ENCODE measurements around the gene ACSL1.

Gene ACSL1

DNA sequence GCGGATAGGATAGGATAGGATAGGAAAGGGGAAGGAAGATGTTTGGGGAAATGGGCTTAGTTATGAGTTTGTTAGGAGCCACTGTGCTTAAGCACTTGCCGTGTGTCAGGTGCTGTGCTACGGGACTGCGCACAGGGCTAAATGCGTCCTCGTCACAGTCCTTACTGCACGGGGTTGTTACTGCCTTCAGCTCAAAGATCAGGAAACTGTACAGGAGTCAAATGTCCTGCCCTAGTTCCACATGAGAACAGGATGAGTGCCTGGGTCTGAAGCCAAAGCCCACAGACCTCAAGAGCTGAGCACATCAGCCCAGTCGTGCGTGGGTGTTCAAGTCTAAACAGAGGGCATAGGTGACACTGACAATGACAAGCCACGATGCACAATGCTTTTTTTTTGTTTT lies 15.0 kb downstream of the ACSL1 start:
- DNase-seq: no peak

DNA sequence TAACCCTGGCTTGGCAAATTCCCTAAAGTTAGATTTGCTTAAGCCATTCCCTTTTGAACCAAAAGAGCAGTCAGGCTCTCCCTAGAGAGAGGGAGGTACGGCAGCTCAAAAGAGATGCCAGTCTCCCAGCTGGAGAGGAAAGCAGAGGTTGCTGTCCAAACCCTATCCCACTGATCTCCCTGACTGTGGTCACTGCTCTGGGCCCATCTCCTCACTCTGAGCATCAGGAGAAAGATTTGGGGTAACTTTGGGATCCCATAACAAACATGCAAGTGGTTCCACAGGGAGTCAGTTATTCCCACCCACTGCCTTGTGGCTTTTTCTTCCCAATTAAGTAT lies 17.1 kb downstream of the ACSL1 start:
- no peak for DNase-seq

DNA sequence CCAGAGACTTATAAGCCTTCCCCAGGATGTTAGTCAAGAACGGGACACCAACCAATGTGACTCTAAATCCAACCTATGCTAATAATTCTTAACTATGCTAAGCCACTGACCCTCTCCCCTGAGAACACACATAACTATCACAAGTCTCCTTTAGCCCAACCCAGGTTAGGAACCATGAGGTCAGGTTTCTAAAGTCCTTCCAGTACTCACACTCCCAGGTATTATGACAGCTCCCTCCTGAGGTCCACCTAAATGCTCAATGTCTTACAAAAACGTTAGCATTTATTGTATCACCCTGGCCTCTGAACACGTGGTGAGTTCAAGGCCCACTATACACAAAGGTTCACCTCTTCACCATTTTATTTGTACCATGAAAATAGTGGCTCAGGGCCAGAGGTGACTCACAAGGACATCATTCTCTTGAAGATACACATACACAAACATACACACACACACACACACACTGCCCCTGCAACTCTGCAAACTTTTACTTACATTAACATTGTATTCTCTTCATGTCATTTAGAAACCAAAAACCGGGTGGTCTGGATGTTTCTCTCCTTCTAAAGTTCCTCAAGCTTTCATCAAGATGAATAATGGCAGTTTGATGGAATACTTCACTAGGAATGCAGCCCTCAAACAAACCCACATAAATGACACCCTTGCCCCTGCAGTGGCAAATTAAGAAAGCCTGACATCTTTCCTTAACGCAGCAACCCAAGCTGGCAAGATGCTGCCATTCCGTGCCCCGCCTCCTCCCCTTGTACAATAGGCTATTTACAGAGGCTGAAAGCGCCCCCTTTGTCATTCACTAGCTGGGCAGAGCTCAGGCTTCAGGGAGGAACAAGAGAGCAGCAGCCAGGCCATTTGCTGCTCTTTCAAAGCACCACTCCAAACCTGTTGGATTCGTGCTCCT lies 17.7 kb downstream of the ACSL1 start:
- DNase-seq: peak; percentile 72

DNA sequence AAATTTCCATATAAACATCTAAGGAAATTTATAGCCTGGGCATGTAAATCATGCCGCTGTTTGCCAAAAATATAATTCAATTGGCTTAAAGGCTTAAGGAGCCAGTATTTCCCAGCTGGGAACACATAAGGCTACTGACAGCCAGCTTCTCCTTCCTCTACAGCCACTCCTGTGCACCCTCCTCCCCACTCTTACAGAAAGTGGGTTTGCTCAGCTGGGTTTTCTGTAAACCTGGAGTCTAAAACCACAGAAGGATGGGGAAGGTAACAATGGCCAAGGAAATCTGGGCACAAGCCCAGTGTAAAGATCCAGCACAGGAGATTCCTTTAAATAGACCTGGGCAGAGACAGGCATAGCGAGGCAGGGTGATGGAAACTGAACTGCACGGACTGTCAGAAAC lies 18.5 kb downstream of the ACSL1 start:
- DNase-seq: no peak

DNA sequence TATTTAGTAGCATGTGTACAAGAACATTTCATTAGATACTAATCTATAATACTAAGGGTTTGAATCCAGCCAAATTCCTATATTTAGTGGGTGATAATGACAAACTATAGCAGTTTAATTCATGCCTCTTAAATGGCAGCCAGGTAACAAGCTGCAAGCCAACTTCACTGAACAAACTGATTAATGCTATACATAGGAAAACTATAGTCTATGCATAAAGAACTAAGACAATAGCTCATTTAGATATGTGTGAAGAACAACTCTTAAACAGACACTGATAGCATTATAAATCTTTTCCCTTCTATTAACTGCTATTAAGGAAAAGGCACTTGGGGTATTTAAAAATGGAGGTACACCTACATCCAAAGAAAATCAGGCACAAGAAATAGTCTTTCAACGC lies 19.1 kb downstream of the ACSL1 start:
- no peak for DNase-seq

DNA sequence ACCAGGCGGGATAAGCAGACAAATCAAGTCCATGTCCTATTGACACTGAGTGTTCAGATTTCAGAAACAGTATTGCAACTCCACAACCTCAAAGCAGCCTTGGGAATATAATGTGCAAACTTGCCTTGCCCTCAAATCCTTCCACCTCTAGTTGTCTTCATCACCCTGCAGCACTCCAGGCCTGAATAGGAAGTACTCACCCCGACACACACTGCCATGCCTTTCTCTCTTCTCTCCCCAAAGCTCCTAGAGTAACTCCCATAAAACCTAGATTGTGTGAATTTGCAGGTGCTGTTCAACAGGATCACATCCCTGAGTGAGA lies 19.6 kb downstream of the ACSL1 start:
- no peak for DNase-seq

DNA sequence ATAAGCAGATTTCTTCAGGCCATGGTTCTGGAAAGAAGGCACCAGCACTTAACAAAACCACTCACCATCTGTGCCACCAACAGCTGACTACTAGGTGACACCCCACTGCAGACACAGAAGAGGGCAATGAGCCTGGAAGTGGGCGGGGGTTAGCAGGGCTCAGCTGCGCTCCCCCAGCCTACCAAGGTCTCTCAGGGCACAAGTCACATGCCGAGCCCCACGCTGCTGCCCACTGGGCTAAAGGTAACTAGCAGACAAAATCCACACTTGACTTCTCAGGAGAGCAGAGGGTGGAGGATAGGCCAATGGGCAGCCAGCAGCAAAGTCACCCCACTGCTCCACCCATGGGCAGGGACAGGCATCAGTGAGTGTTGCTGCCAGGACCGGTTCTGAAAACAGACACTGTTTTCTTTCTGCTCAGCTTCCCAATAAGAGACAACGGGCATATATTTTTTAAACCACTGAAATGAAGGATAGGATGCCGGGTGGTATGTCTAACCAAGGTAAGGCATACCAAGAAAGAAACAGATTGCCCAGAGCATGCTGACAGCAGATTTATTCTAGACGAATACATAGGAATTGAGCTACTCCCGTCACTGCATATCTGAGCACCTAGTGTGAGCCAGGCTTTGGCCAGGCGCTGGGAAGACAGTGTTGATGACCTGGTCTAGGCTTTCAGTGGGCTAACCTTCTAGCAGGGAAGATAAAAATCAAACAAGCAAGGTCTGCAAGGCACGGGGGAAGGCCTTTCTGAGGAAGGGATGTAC lies 20.1 kb downstream of the ACSL1 start:
- no peak for DNase-seq

DNA sequence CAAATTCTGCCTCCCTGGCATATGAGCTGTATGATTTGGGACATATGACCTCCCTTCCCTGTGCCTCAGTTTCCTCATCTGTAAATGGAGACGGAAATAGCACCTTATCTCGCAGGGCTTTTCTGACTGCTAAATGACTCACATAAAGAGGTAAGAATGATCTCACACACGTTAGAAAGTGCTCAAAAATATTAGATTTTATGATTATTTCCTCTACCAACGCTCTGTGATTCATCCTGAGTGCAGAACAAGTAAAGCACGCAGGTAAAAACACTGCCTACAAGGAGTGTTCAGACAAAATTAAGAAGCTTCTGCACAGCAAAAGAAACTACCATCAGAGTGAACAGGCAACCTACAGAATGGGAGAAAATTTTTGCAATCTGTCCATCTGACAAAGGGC lies 21.1 kb downstream of the ACSL1 start:
- no peak for DNase-seq

DNA sequence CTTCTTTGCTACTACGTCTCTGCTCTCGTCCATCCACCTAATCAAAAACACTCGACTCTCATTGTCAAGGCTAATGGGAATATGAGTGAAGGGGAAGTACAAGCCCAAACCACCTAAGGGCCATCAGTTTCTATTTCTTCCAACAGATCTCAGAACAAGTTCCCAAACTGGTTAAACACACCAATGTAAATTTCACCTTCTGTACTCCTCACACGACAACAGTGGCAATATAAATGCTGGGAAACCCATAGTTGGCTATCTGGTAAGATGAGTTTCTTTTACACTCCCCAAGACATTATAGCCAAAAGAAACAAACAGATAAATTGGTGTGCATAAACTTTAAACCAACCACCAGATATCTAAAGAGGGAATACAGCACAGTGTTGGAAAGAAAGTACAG lies 21.9 kb downstream of the ACSL1 start:
- no peak for DNase-seq

DNA sequence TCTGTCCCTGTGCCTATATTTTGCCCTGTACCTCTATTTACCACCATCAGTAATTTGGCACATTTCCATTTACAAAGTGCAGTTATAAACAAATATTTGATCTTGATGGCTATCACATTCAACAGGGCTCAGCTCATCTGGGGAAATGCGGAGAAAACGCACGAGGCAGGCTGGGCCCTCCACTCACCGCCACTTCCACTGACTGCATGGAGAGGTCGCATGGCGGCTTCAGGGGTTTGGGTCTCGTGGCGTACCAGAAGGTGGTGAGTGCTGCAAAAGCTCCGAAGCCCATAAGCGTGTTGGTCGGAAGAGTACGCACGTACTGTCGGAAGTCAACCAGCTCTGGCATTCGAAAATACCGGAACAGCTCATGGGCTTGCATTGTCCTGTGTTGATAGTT lies 22.6 kb downstream of the ACSL1 start:
- DNase-seq: no peak

DNA sequence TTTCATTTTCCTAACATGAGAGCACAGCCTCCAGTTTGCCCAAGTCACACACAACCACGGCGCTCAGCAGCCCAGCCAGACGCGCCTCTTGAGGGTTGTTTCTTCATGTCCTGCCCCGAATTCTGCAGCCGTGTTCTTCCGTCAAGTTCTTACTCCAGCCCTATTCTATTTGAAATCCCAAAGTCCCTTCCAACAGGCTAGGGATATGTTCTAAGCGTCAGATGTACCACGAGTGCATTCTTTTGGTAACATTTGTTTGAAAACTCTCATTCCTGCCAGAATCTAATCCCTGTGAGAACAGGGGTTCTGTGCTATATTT lies 23.1 kb downstream of the ACSL1 start:
- peak; percentile 28 for DNase-seq

DNA sequence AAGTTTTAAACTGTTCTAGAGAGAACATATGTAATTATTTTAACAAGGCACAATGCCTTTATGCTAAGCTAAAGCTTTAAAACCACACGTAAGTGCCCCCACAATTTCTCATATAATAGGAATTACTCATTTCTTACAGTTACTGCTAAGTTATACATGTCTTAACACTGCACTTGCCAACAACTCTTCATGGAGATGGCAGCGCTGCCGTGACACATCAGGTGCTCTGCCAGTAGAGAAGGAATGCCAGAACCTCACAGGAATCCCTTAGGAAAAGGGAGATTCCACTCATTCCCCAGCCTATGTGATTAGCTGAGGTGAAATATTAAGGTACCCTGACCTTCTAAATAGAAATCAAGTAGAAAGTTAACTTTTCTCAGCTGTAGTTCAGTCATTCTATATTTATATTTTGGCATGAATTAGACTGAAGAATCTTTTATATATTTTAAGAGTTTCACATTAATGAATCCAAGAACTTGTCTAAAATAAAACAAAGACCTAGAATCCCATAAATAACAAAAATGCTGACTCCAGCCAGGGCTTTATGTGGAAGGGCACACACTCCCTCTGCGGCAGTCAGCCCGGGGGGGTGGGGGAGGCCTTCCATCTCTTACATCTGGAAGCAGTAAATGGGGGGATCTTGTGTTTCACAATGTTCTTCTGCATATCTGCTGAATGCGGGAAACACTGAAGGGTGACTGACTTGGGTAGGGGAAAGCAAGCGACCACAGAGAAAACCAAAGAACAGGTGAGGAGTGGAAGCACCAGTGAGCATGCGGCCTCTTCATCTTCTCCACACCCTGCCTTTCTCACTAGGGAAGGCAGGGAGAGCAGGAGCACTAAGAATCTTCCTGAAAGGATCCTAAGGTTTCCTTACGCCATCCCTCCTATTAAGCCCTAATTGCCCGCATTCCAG lies 23.7 kb downstream of the ACSL1 start:
- DNase-seq: peak; percentile 59

DNA sequence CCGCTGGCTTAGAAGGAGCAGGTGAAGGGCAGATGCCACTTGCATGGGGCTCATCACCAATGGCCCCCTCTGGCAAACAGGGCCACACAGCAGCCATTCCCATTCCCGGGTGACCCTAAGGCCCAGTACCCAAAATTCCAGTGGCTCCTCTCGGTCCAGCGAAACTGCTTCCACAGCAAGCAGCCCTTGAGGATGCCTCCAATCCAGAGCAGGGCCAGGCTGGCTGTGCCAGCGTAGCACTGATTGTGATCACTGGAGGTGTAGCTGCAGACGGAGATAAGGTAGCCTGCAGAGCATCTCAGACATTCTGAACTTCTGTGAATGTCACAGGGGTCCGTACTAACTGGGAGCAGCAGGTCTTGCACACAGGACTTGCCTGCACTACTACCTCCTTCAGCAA lies 27.3 kb downstream of the ACSL1 start:
- DNase-seq: no peak

DNA sequence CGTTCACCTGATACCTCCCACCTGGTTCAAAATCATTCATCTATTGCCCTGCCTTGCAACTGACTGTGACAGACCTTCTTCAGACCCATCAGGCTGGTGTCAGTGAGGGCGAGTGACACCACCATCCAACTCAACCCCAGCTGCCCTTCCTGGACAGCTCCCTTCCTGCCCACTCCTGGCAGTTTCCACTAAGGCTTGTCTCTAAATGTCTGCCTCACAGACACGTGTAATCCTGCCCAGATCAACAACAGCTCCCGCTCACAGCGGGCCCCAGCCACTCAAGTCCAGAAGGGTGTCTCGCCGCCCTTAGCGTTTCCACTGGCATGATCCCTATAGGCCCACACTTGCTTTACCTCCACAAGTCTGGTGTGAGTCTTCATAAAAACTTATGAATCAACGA lies 28.9 kb downstream of the ACSL1 start:
- DNase-seq: no peak

DNA sequence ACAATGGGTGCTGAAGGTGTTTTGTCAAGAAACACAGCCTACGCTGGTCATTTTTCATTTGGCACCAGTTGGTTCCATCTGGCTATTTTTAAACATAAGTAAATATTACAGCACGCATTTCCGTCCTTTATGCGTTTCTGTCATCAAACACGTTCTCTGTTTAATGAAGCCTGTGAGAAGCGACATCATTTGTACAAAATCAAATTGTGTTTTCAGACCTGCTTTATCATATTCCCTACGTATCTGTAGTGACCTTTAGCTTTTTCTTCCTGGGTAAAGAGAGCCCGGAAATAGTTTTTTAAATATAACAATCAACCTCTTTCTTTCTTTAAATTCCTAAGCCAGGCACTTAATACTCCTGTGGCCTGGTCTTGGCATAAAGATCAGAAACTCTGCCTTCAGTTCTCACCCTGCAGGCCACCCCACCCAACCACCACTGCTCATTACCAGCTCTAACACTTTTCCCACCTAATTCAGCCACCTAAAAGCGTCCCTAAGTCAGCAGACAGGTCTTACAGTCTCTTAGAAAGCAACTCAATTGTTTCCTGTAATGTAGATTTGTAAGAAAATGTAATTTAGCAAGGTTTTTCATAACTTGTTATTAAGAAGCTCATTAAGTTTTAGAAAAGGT lies 30.4 kb downstream of the ACSL1 start:
- DNase-seq: no peak

DNA sequence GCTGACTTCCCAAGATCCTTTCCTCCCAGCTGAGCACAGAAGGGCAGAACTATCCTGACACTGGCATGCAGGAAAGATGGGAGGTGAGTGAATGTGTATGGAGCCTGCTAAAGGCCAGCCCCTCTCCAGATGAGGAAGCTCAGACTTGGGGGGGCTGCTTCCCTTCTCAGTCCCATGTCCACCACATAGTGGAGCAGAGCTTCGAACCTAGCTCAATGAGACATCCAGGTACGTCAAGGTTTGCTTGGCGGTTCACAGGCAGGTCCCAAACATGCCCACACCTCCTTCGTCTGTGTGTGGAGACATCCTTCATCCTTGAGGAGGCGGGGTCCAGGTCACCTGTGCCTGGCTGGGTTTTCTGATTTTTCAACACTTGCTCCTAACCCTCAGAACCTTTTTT lies 31.3 kb downstream of the ACSL1 start:
- no peak for DNase-seq

DNA sequence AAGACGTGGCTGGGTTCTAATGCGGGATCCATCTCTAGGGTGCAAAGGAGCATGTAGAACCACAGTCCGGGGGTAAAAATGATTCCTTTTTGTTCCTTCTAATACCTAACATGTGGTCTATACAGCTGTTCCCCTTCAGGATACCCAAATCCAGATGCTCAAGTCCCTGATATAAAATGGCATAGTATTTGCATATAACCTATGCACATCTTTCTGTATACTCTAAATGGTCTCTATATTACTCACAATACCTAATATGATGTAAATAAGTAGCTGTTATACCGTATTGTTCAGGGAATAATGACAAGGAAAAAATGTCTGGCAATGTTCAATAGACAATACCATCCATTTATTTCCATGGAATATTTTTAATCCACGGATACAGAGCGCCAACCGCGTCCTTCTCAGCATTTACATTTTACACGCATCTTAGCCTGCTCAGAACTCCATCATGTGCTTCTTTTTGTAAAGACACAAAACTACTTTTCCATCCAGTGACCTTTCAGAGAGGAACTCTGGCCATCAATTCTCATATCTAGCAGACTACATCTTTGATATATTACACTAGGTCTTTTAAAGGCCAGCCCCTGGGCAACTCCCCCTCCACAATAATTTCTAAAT lies 31.9 kb downstream of the ACSL1 start:
- DNase-seq: no peak

DNA sequence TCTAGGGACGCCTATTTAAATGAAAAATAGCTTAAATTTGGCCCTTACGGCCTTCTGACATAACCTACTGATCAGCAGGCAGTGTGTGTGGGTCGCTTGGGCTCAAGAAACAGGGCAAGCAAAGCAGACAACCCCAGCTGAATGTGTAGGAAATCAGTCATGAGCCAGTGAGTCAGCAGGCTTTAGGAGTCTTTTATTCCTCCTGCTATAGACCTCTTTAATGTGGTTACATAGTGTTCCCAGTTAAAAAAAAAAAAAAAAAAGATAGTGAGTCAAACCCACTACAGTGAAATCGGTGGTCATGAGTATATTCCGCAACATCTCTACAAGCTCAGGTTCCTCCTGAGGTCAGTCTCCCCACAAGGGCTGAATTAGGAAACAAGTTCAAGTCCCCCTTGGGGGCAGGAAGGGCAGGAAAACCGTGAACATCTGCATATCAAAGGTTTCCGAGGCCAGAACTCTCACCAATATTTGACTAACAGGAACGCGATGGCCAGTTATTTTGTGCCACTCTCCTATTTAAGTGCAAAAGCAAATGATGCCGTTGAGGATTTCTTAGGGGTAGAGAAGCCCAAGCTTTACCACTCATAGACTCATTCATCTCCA lies 32.7 kb downstream of the ACSL1 start:
- DNase-seq: peak; percentile 91

DNA sequence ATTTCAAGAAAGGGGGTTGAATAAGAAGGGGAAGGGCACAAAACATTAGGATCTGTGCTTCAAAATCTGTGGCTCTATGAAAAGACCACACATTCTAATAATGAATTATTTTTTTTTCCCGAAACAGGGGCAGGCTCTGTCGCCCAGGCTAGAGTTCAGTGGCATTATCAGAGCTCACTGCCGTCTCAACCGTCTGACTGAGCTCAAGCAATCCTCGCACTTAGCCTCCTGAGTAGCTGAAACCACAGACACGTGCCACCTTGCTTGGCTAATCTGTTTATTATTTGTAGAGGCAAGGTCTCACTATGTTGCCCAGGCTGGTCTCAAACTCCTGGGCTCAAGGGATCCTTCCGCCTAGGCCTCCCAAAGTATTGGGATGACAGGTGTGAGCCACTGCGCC lies 33.4 kb downstream of the ACSL1 start:
- no peak for DNase-seq

DNA sequence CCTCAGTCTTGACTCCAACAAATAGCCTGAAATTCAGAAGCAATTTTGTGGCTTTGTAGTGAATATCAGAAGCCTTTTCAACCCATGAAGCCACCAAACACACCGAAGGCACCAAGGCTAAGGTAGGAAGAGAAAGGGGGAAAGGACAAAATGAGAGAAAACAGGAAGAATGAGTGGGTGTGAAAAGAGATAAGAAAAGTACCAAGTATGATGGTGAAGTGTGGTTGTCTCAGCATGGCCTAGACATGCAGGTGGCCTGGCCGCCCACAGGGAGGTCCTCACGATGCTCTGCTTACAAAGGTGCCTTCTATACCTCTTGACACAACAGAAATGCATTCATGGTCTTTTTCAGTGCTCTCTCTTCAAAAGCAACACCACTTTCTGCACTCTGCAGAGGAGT lies 34.9 kb downstream of the ACSL1 start:
- no peak for DNase-seq

DNA sequence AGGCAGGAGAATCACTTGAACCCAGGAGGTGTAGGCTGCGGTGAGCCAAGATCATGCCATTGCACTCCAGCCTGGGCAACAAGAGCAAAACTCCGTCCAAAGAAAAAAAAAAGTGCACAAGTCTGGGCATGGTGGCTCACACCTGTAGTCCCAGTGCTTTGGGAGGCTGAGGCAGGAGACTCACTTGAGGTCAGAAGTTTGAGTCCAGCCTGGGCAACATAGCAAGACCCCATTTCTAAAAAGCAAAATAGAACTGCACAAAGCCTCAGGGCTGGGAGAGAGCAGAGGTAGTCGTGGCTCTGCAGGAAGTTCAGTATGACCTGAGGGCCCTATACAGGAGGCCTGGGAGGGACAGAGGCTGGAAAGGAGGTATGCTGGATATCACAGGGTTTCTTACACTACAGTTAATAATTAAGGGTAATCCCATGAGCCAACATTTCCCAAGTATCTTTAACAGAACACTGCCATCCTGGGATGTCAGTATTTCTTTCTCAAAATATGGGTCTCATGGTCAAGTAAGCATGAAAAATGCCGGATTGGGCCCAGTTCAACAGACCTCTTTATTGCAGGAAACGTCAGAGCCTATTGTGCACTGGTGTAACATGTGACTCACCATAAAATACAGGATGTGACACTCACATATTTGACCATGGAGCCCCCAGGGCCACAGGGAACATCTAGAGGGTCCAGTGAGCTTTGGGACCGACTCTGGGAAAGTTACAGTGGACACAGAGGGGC lies 37.8 kb downstream of the ACSL1 start:
- DNase-seq: no peak

DNA sequence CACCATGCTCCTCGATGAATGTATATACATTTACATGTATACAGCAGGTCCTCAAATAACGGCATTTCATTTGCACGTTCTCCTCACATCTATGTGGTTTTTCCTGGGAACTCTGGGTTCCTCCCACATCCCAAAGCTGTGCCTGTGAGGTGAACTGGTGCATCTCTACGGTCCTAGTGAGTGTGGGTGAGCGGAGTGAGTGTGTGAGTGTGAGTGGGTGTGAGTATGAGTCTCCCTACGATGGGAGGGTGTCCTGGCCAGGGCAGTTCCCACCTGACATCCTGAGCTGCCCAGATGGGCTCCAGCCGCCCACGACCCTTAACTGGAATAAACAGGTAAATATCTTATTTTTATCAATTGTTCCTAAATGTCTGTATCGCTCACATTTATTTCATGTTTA lies 40.0 kb downstream of the ACSL1 start:
- DNase-seq: no peak

Measured in fibroblast of skin of right biceps (primary cell).